Spleen (tissue), 11 donors: ENCODE data around the gene DNAJC15. TPM values are rescaled to one million over a fixed set of nuclear protein-coding genes. Genes with fewer than 3 reads are reported as not detected.

Experiments used
- DNase-seq: peaks from one replicate; pipeline ENCODE4 v3.0.0-alpha.2; 2020
- H3K27ac ChIP-seq, 8 donors: fragments of 200-600 bp; sonication (generic) in 7 of 8; 1 replicate in 4 of 8; 2 replicates in 4 of 8; pipeline versions ENCODE4 v1.5.0 to v1.8.0; 2016 to 2021; ENCODE audit warnings: inconsistent platforms in 4 of 8, mild to moderate bottlenecking in 4 of 8, moderate library complexity in 1 of 8
- H3K27me3 ChIP-seq, 7 donors: fragments of 200-600 bp; sonication (generic) in 6 of 7; replicated peaks in 1 of 7; 1 replicate in 4 of 7; 2 replicates in 3 of 7; pipeline versions ENCODE4 v1.5.0 to v1.8.0; 2016 to 2021; ENCODE audit warnings: inconsistent platforms in 3 of 7, mild to moderate bottlenecking in 1 of 7
- H3K36me3 ChIP-seq, 6 donors: fragments of 200-600 bp; sonication (generic) in 5 of 6; 1 replicate in 4 of 6; 2 replicates in 2 of 6; pipeline versions ENCODE4 v1.5.0 to v1.8.0; 2016 to 2021; ENCODE audit warnings: inconsistent platforms in 2 of 6
- H3K4me1 ChIP-seq, 6 donors: fragments of 200-600 bp; sonication (generic) in 5 of 6; 1 replicate in 3 of 6; 2 replicates in 3 of 6; pipeline versions ENCODE4 v1.5.0 to v1.8.0; 2016 to 2021; ENCODE audit warnings: inconsistent platforms in 3 of 6
- H3K4me3 ChIP-seq, 8 donors: fragments of 200-600 bp; sonication (generic) in 7 of 8; 1 replicate in 4 of 8; 2 replicates in 4 of 8; pipeline versions ENCODE4 v1.5.0 to v1.8.0; 2016 to 2021; ENCODE audit warnings: inconsistent platforms in 4 of 8, mild to moderate bottlenecking in 4 of 8, moderate library complexity in 2 of 8
- H3K9me3 ChIP-seq, 8 donors: fragments of 200-600 bp; sonication (generic) in 7 of 8; 1 replicate in 4 of 8; 2 replicates in 4 of 8; pipeline versions ENCODE4 v1.5.0 to v1.8.0; 2016 to 2021; ENCODE audit warnings: inconsistent platforms in 4 of 8
- CTCF ChIP-seq, 11 experiments: fragments of 200-600 bp in 7 of 11; fragments of 450-650 bp in 4 of 11; sonication (generic) in 4 of 11; IDR thresholded peaks in 8 of 11; conservative IDR thresholded peaks in 3 of 11; 1 replicate in 7 of 11; 2 replicates in 4 of 11; pipeline versions ENCODE4 v1.4.0 to v1.8.0; 2016 to 2021; ENCODE audit warnings: antibody characterized with exemption in 11 of 11, inconsistent platforms in 4 of 11, mild to moderate bottlenecking in 1 of 11
- POLR2A ChIP-seq, 3 donors: fragments of 450-650 bp; IDR thresholded peaks; one replicate each; pipeline ENCODE4 v1.5.1; 2017; ENCODE audit warnings: antibody characterized with exemption in 3 of 3, mild to moderate bottlenecking in 1 of 3
- POLR2AphosphoS5 ChIP-seq, 3 donors: sonication (generic); formaldehyde crosslinking; IDR thresholded peaks; one replicate each; pipeline ENCODE4 v1.5.1; 2017; ENCODE audit warnings: antibody characterized with exemption in 3 of 3
- WGBS, 5 donors: extraction: QIAGEN DNeasy Blood & Tissue Kit in 3 of 5; methylation state at CpG; one replicate each; pipeline versions ENCODE4 v1.1.5 to v1.1.7; 2013 to 2018; 5-methylcytosine and 5-hydroxymethylcytosine counted together
- intact Hi-C: fragments of 100-400 bp; cut with DNase I; formaldehyde crosslinking; loops from one replicate; pipeline ENCODE4 v1.15.0; 2023; ENCODE audit warnings: low total_unique reads
- polyA plus RNA-seq, 3 donors: library from polyadenylated mRNA; stranded (reverse); fragments of 200-250 nt; gene quantifications; one replicate each; pipeline ENCODE4 v1.2.1, GENCODE V29; 2013
- total RNA-seq, 7 donors: library from RNA; depleted of rRNA in 3 of 7; stranded (reverse); fragments of >200 nt in 3 of 7; fragmentation: NEBNext Ultra II Directional in 4 of 7; extraction: Animal tissue kit (Norgen Biotek cat#: 25700) in 4 of 7; gene quantifications; one replicate each; pipeline versions ENCODE4 v1.1.0 to v1.2.1, GENCODE V29; 2016 to 2021
- donor health status: healthy with polysubstance abuse.
- donor health status: DM: no; HTN: no; CAD: no; lungs with moderate emphysema.
- donor health status: DM: no; HTN: no; CAD: no.
- donor health status: Bipolar disorder and iron deficiency.
- donor health status: healthy.
- donor health status: DM: no; HTN: no; CAD: no.
- donor health status: DM: yes; HTN: yes; CAD: no.

DNAJC15 gene
- total and polyA plus RNA-seq, 10 donors = 6.7 to 17.4 (median 11.8) TPM

- no peak overlapping the region for H3K27ac ChIP-seq
- H3K4me3 ChIP-seq = no peak overlapping the region
- peaks cover 0 to 7% (median 0%) of the 10 kb centered on the region in 7 donors for H3K27me3 ChIP-seq
- no peak for DNase-seq
- no peaks in the 10 kb centered on the region for H3K4me1 ChIP-seq
- WGBS, 5 donors = 29 to 49% (median 33%) methylated on average over 2 of the region's 2 CpGs
- no peaks in the 10 kb centered on the region for H3K36me3 ChIP-seq
- intact Hi-C loops = no loop called here
- TF ChIP-seq POLR2AphosphoS5 (IDR thresholded peaks at IDR 0.05) (no peak), POLR2A (IDR thresholded peaks at IDR 0.05) (no peak), CTCF (IDR thresholded peaks at IDR 0.05 in 8 of 11, conservative IDR thresholded peaks at IDR 0.05 in 3 of 11) (no peak)
- H3K9me3 ChIP-seq = no peaks in the 10 kb centered on the region
Observed at GRCh38 chr13:43139211-43139610, 115.8 kb downstream of the DNAJC15 start.

- no peak for TF ChIP-seq POLR2A (IDR thresholded peaks at IDR 0.05)
- no peak for TF ChIP-seq POLR2AphosphoS5 (IDR thresholded peaks at IDR 0.05)
- no peak for TF ChIP-seq CTCF (IDR thresholded peaks at IDR 0.05 in 8 of 11, conservative IDR thresholded peaks at IDR 0.05 in 3 of 11)
- no peak overlapping the region for H3K4me3 ChIP-seq
- H3K9me3 ChIP-seq = no peaks in the 10 kb centered on the region
- no peak overlapping the region for H3K27ac ChIP-seq
- H3K36me3 ChIP-seq = no peaks in the 10 kb centered on the region
- WGBS, 5 donors = 55 to 76% (median 71%) methylated on average over 2 of the region's 2 CpGs
- no peaks in the 10 kb centered on the region for H3K4me1 ChIP-seq
- DNase-seq = no peak
- intact Hi-C loops = no loop called here
- peaks cover 0 to 5% (median 0%) of the 10 kb centered on the region in 7 donors for H3K27me3 ChIP-seq
Observed at GRCh38 chr13:43139921-43140320, 116.5 kb downstream of the DNAJC15 start.

GRCh38 chr13:43140985-43141384, 117.6 kb downstream of the DNAJC15 start:
- Histone ChIP-seq H3K27ac (no peak overlapping the region), H3K36me3 (no peaks in the 10 kb centered on the region), H3K9me3 (no peaks in the 10 kb centered on the region), H3K4me3 (no peak overlapping the region), H3K27me3 (peaks cover 0 to 4% (median 0%) of the 10 kb centered on the region in 7 donors), H3K4me1 (no peaks in the 10 kb centered on the region)
- no peak for DNase-seq
- intact Hi-C loops = no loop called here
- TF ChIP-seq CTCF (IDR thresholded peaks at IDR 0.05 in 8 of 11, conservative IDR thresholded peaks at IDR 0.05 in 3 of 11) (no peak), POLR2A (IDR thresholded peaks at IDR 0.05) (no peak), POLR2AphosphoS5 (IDR thresholded peaks at IDR 0.05) (no peak)
- WGBS, 5 donors = 60 to 86% (median 67%) methylated on average over 1 of the region's 1 CpG

GRCh38 chr13:43141685-43142084, 118.3 kb downstream of the DNAJC15 start:
- 87 to 93% (median 91%) methylated on average over 4 of the region's 4 CpGs for WGBS, 5 donors
- DNase-seq = no peak
- Histone ChIP-seq H3K27ac (no peak overlapping the region), H3K9me3 (no peaks in the 10 kb centered on the region), H3K4me1 (no peaks in the 10 kb centered on the region), H3K27me3 (peaks cover 0 to 11% (median 0%) of the 10 kb centered on the region in 7 donors), H3K36me3 (no peaks in the 10 kb centered on the region), H3K4me3 (no peak overlapping the region)
- no peak for TF ChIP-seq POLR2AphosphoS5 (IDR thresholded peaks at IDR 0.05)
- no peak for TF ChIP-seq POLR2A (IDR thresholded peaks at IDR 0.05)
- TF ChIP-seq CTCF (IDR thresholded peaks at IDR 0.05 in 8 of 11, conservative IDR thresholded peaks at IDR 0.05 in 3 of 11) = no peak
- intact Hi-C loops = no loop called here
